Measurements from ENCODE around the gene GREB1. TPM values are rescaled to one million over a fixed set of nuclear protein-coding genes. Genes with fewer than 3 reads are reported as not detected.

Gene GREB1
- total RNA-seq, 2 experiments from 2014 or later: 0.91 to 1.4 TPM

- no peak for DNase-seq
Measured at GRCh38 chr2:11534746-11535484, 1.1 kb downstream of the GREB1 start.

GRCh38 chr2:11535899-11536344 lies 2.1 kb downstream of the GREB1 start:
- Mint-ChIP-seq H3K9me3 (ENCODE audit: low read depth) (no peaks in the 10 kb centered on the region), H3K4me3 (no peak overlapping the region), H3K27me3 (peaks cover 58% of the 10 kb centered on the region), H3K4me1 (peaks cover 25% of the 10 kb centered on the region), H3K27ac (no peak overlapping the region), H3K36me3 (no peaks in the 10 kb centered on the region)
- CTCF ChIA-PET: no interaction called here
- ATAC-seq (no peak), DNase-seq (no peak)

More at GRCh38 chr2:11534746-11535484, 1.1 kb downstream of the GREB1 start:
- H3K4me1 Mint-ChIP-seq: peaks cover 25% of the 10 kb centered on the region
- ATAC-seq: no peak
- H3K9me3 Mint-ChIP-seq (ENCODE audit: low read depth): no peaks in the 10 kb centered on the region
- no peaks in the 10 kb centered on the region for H3K36me3 Mint-ChIP-seq
- H3K4me3 Mint-ChIP-seq: no peak overlapping the region
- CTCF ChIA-PET: interaction anchor here (0.7 to 1.9 kb wide), 2 partner anchors 49 to 88 kb away, joined by 3 to 5 read pairs; no protein-coding TSS in a partner anchor
- H3K27ac Mint-ChIP-seq: no peak overlapping the region
- H3K27me3 Mint-ChIP-seq: peaks cover 49% of the 10 kb centered on the region

- DNase-seq (no peak), ATAC-seq (no peak)
- CTCF ChIA-PET: no interaction called here
- H3K4me3 Mint-ChIP-seq: no peak overlapping the region
- no peaks in the 10 kb centered on the region for H3K36me3 Mint-ChIP-seq
- no peaks in the 10 kb centered on the region for H3K9me3 Mint-ChIP-seq (ENCODE audit: low read depth)
- H3K27me3 Mint-ChIP-seq: peaks cover 55% of the 10 kb centered on the region
- no peak overlapping the region for H3K27ac Mint-ChIP-seq
- H3K4me1 Mint-ChIP-seq: peaks cover 15% of the 10 kb centered on the region
Measured at GRCh38 chr2:11537951-11538350, 4.1 kb downstream of the GREB1 start.

- peaks cover 44% of the 10 kb centered on the region for H3K27me3 Mint-ChIP-seq
Measured at GRCh38 chr2:11539317-11540147, 5.7 kb downstream of the GREB1 start.

GRCh38 chr2:11540148-11540995 lies 6.5 kb downstream of the GREB1 start:
- ATAC-seq (no peak), DNase-seq (no peak)
- Mint-ChIP-seq H3K4me3 (no peak overlapping the region), H3K36me3 (no peaks in the 10 kb centered on the region), H3K9me3 (ENCODE audit: low read depth) (no peaks in the 10 kb centered on the region), H3K4me1 (no peaks in the 10 kb centered on the region), H3K27me3 (peaks cover 40% of the 10 kb centered on the region), H3K27ac (no peak overlapping the region)
- CTCF ChIA-PET: interaction anchor here (1.0 kb wide), 1 partner anchor 407 kb away, joined by 3 read pairs; a partner anchor contains a TSS

More at GRCh38 chr2:11539317-11540147, 5.7 kb downstream of the GREB1 start:
- ATAC-seq (no peak), DNase-seq (no peak)
- Mint-ChIP-seq H3K4me3 (no peak overlapping the region), H3K36me3 (no peaks in the 10 kb centered on the region), H3K9me3 (ENCODE audit: low read depth) (no peaks in the 10 kb centered on the region), H3K27ac (no peak overlapping the region), H3K4me1 (peaks cover 3% of the 10 kb centered on the region)
- CTCF ChIA-PET: interaction anchor here (1.0 kb wide), 1 partner anchor 406 kb away, joined by 3 read pairs; a partner anchor contains a TSS

- no peaks in the 10 kb centered on the region for H3K9me3 Mint-ChIP-seq (ENCODE audit: low read depth)
- no peak overlapping the region for H3K27ac Mint-ChIP-seq
- no peaks in the 10 kb centered on the region for H3K36me3 Mint-ChIP-seq
- CTCF ChIA-PET: no interaction called here
- H3K27me3 Mint-ChIP-seq: peaks cover 33% of the 10 kb centered on the region
- H3K4me3 Mint-ChIP-seq: no peak overlapping the region
- ATAC-seq: no peak
- H3K4me1 Mint-ChIP-seq: no peaks in the 10 kb centered on the region
- no peak for DNase-seq
Measured at GRCh38 chr2:11540996-11541692, 7.3 kb downstream of the GREB1 start.

GRCh38 chr2:11541693-11542274 lies 7.9 kb downstream of the GREB1 start:
- CTCF ChIA-PET: no interaction called here
- no peaks in the 10 kb centered on the region for H3K36me3 Mint-ChIP-seq
- H3K27ac Mint-ChIP-seq: no peak overlapping the region
- DNase-seq (no peak), ATAC-seq (no peak)
- H3K27me3 Mint-ChIP-seq: peaks cover 27% of the 10 kb centered on the region
- no peak overlapping the region for H3K4me3 Mint-ChIP-seq
- no peaks in the 10 kb centered on the region for H3K9me3 Mint-ChIP-seq (ENCODE audit: low read depth)
- H3K4me1 Mint-ChIP-seq: no peaks in the 10 kb centered on the region

- CTCF ChIA-PET: no interaction called here
- DNase-seq (no peak), ATAC-seq (no peak)
- Mint-ChIP-seq H3K36me3 (no peaks in the 10 kb centered on the region), H3K4me3 (no peak overlapping the region), H3K27ac (no peak overlapping the region), H3K27me3 (peaks cover 27% of the 10 kb centered on the region), H3K4me1 (no peaks in the 10 kb centered on the region), H3K9me3 (ENCODE audit: low read depth) (no peaks in the 10 kb centered on the region)
Measured at GRCh38 chr2:11542275-11542819, 8.5 kb downstream of the GREB1 start.

- H3K4me3 Mint-ChIP-seq: no peak overlapping the region
- no peaks in the 10 kb centered on the region for H3K36me3 Mint-ChIP-seq
- no peak for ATAC-seq
- H3K4me1 Mint-ChIP-seq: no peaks in the 10 kb centered on the region
- CTCF ChIA-PET: interaction anchor here (1.4 kb wide), 1 partner anchor 16 kb away, joined by 3 read pairs; no protein-coding TSS in a partner anchor
- no peaks in the 10 kb centered on the region for H3K9me3 Mint-ChIP-seq (ENCODE audit: low read depth)
- H3K27me3 Mint-ChIP-seq: peaks cover 33% of the 10 kb centered on the region
- no peak for DNase-seq
- H3K27ac Mint-ChIP-seq: no peak overlapping the region
Measured at GRCh38 chr2:11543337-11544216, 9.7 kb downstream of the GREB1 start.

- H3K27ac Mint-ChIP-seq: no peak overlapping the region
- peaks cover 30% of the 10 kb centered on the region for H3K27me3 Mint-ChIP-seq
- no peaks in the 10 kb centered on the region for H3K9me3 Mint-ChIP-seq (ENCODE audit: low read depth)
- H3K4me1 Mint-ChIP-seq: no peaks in the 10 kb centered on the region
- ATAC-seq (no peak), DNase-seq (no peak)
- CTCF ChIA-PET: interaction anchor here (0.5 to 1.2 kb wide), 3 partner anchors 38 to 413 kb away, joined by 3 to 5 read pairs (median 3); a partner anchor contains a TSS
- no peaks in the 10 kb centered on the region for H3K36me3 Mint-ChIP-seq
- H3K4me3 Mint-ChIP-seq: no peak overlapping the region
Measured at GRCh38 chr2:11546072-11546471, 12.2 kb downstream of the GREB1 start.

- no peaks in the 10 kb centered on the region for H3K36me3 Mint-ChIP-seq
- no peak overlapping the region for H3K27ac Mint-ChIP-seq
- H3K9me3 Mint-ChIP-seq (ENCODE audit: low read depth): no peaks in the 10 kb centered on the region
- peaks cover 20% of the 10 kb centered on the region for H3K27me3 Mint-ChIP-seq
- CTCF ChIA-PET: no interaction called here
- H3K4me3 Mint-ChIP-seq: no peak overlapping the region
- DNase-seq (no peak), ATAC-seq (no peak)
- no peaks in the 10 kb centered on the region for H3K4me1 Mint-ChIP-seq
Measured at GRCh38 chr2:11547912-11548497, 14.2 kb downstream of the GREB1 start.
